HFFc6 (cell line): ENCODE results near the gene PEMT. TPM values are rescaled to one million over a fixed set of nuclear protein-coding genes. Genes with fewer than 3 reads are reported as not detected.
A peak's percentile ranks its signal among the peaks of the same experiment; 100 is the strongest.

Source experiments
- DNase-seq: peaks from one replicate; pipeline ENCODE4 v3.0.0-alpha.2; 2018
- H3K27ac Mint-ChIP-seq: 2 replicates; pipeline ENCODE4 v1.8.0; 2020; ENCODE audit warnings: mild to moderate bottlenecking, mixed read lengths
- H3K27me3 Mint-ChIP-seq: 2 replicates; pipeline ENCODE4 v1.8.0; 2021; ENCODE audit warnings: mild to moderate bottlenecking, moderate library complexity, mixed read lengths; ENCODE audit not compliant: insufficient read depth
- H3K36me3 Mint-ChIP-seq: 2 replicates; pipeline ENCODE4 v1.8.0; 2021; ENCODE audit warnings: low read depth, mixed read lengths
- H3K4me1 Mint-ChIP-seq: 2 replicates; pipeline ENCODE4 v1.8.0; 2020; ENCODE audit warnings: low read depth, mixed read lengths
- H3K4me3 Mint-ChIP-seq: 2 replicates; pipeline ENCODE4 v1.8.0; 2020; ENCODE audit warnings: mild to moderate bottlenecking, moderate library complexity, mixed read lengths
- H3K9me3 Mint-ChIP-seq: 2 replicates; pipeline ENCODE4 v1.8.0; 2020; ENCODE audit warnings: mild to moderate bottlenecking, mixed read lengths
- total RNA-seq, 6 experiments: library from RNA; stranded (reverse); fragmentation: NEBNext Ultra II Directional; extraction: Animal tissue kit (Norgen Biotek cat#: 25700); gene quantifications; 2 replicates in 1 of 6; 3 replicates in 5 of 6; pipeline ENCODE4 v1.2.3, GENCODE V29; 2021
- TF ChIP-seq, protein P1 (sequence below): fragments of 200-600 bp; sonication (generic); IDR thresholded peaks from 2 replicates; pipeline ENCODE4 v1.5.0; 2021; ENCODE audit warnings: antibody characterized with exemption, mild to moderate bottlenecking

PEMT gene
- total RNA-seq, 6 experiments from 2014 or later: 33.0 to 49.2 (median 44.0) TPM

DNA sequence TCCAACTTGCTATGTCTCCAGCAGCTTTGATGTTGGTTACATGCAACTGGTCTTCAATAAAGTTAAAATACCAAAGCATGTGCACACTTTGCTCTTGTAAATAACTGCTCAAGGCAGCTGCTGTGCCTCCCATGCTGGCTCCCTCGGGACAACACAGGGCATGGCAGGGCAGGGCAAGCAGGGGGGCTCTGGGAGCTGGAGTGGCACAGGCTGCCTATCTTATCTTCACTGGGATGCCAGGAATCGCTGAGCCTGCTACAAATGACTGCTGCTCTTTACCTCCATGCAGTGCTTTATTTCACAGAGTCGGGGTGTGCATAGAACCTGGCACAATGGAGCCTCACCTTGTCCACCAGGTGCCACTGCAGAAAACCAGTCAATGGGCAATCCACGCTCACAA, 21.8 kb downstream of the PEMT start:
- TF ChIP-seq, protein P1, sequence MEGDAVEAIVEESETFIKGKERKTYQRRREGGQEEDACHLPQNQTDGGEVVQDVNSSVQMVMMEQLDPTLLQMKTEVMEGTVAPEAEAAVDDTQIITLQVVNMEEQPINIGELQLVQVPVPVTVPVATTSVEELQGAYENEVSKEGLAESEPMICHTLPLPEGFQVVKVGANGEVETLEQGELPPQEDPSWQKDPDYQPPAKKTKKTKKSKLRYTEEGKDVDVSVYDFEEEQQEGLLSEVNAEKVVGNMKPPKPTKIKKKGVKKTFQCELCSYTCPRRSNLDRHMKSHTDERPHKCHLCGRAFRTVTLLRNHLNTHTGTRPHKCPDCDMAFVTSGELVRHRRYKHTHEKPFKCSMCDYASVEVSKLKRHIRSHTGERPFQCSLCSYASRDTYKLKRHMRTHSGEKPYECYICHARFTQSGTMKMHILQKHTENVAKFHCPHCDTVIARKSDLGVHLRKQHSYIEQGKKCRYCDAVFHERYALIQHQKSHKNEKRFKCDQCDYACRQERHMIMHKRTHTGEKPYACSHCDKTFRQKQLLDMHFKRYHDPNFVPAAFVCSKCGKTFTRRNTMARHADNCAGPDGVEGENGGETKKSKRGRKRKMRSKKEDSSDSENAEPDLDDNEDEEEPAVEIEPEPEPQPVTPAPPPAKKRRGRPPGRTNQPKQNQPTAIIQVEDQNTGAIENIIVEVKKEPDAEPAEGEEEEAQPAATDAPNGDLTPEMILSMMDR: no peak
- H3K27me3 Mint-ChIP-seq: peaks cover 3% of the 10 kb centered on the region

DNA sequence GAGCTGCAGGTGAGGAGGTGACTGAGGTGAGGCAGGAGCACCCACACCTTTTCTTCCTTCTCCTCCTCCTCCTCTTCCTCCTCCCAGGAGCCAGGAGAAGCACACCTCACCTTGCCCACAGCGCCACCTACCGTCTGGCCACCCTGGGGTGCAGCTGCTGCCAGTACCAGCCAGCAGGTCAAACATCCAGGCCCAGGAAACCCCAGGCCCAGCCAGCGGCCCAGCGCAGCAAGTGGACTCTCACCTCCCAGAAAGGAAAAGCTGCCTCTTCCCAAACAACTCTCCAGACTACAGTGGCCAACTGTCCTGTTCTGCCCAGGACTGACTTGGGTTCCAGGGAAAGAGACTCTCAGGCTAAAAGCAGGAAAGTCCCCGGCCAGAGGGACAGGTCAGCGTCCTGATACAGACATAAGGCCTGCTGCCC, 22.7 kb downstream of the PEMT start:
- Mint-ChIP-seq H3K27ac (no peak overlapping the region), H3K9me3 (no peaks in the 10 kb centered on the region), H3K4me1 (no peaks in the 10 kb centered on the region), H3K4me3 (no peak overlapping the region), H3K36me3 (no peaks in the 10 kb centered on the region), H3K27me3 (peaks cover 3% of the 10 kb centered on the region)
- TF ChIP-seq, protein P1: peak; percentile 92
- peak; percentile 24 for DNase-seq

More for the DNA sequence above, 21.8 kb downstream of the PEMT start:
- DNase-seq: no peak
- Mint-ChIP-seq H3K9me3 (no peaks in the 10 kb centered on the region), H3K4me1 (no peaks in the 10 kb centered on the region), H3K27ac (no peak overlapping the region), H3K36me3 (no peaks in the 10 kb centered on the region), H3K4me3 (no peak overlapping the region)

- no peak overlapping the region for H3K4me3 Mint-ChIP-seq
Measured at GRCh38 chr17:17567631-17568030, 23.9 kb downstream of the PEMT start.

DNA sequence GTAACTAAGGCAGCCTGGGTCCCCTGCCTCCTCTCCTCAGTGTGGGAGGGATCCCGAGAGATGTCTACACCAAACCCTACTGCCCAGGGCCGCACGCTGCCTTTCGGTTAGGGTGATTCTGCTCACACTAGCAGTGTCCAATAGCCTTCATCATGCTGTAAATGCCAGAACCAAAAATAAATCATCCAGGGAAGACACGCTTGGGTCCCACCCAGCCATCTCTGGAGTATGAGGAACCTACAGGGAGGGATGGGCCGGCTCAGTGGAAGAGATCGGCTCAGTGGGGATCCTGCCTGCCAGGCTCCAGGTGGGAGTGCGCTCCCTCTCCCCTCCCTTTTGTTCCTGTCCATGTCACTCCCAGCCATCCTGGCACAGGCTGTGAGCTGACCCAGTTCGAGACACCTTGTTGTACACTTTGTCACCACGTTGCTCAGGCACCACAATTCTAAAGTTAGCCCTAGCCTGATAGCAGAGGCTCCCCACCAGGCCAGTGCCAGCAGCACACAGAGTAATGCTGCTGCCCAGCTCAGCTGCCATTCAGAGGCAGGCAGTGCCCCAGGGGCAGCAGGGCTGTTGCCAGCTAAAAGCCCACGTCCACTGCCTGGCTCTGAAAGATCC, 24.5 kb downstream of the PEMT start:
- Mint-ChIP-seq H3K4me1 (no peaks in the 10 kb centered on the region), H3K36me3 (no peaks in the 10 kb centered on the region), H3K9me3 (no peaks in the 10 kb centered on the region), H3K27me3 (peaks cover 3% of the 10 kb centered on the region), H3K4me3 (no peak overlapping the region), H3K27ac (no peak overlapping the region)
- DNase-seq: no peak
- TF ChIP-seq, protein P1: no peak

More at GRCh38 chr17:17567631-17568030, 23.9 kb downstream of the PEMT start:
- peaks cover 3% of the 10 kb centered on the region for H3K27me3 Mint-ChIP-seq
- no peaks in the 10 kb centered on the region for H3K9me3 Mint-ChIP-seq
- no peak for DNase-seq
- no peaks in the 10 kb centered on the region for H3K4me1 Mint-ChIP-seq
- H3K36me3 Mint-ChIP-seq: no peaks in the 10 kb centered on the region
- no peak overlapping the region for H3K27ac Mint-ChIP-seq
- TF ChIP-seq, protein P1: no peak

DNA sequence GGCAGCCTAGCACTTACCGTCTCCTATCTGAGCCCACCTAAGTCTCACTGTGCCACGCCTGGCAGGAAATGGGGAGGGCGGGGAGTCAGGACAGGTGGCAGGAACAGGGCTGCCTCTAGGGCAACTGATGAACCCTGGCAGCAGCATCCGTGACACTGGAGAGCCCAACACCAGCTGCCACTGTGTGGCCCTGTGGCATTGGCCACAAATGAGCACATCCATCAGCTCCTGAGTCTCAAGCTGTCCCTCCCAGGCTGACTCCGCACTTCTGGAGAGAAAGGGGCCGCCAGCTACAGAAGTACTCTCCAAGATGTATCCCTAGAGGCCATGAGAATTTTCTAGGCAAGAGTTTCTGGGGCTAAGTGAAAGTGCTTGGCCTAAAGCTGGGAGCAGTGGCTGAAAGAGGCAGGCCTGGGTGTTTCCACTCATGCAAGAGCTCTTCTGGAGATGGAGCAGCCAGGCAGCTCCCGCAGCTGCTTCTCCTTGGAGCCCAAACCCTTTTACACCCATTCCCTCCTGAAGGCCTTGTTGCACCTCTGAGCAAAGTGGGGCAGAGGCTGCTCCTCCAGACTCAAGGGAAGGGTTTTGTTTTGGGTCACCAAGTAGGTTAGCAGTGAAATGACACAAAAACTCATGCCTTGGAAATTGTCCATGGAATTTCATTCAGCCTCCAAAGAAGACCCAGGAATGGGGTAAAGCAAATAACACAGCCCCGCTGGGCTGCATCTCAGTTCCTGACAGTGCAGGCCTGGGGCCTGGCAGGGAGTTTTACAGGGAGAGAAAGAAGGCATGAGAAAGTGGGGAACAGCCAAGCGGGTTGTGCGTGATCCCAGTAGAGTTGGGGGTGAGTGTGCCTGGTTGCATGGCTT, 25.8 kb downstream of the PEMT start:
- Mint-ChIP-seq H3K4me1 (no peaks in the 10 kb centered on the region), H3K36me3 (no peaks in the 10 kb centered on the region), H3K4me3 (no peak overlapping the region), H3K27ac (no peak overlapping the region), H3K27me3 (peaks cover 3% of the 10 kb centered on the region), H3K9me3 (no peaks in the 10 kb centered on the region)
- no peak for DNase-seq
- TF ChIP-seq, protein P1: no peak
